ENCODE measurements around the gene CXCL16. TPM values are rescaled to one million over a fixed set of nuclear protein-coding genes. Genes with fewer than 3 reads are reported as not detected.

Gene CXCL16
- total RNA-seq (2014; rRNA removed; shearing (Covaris generic)): not detected in 2 replicates

DNA sequence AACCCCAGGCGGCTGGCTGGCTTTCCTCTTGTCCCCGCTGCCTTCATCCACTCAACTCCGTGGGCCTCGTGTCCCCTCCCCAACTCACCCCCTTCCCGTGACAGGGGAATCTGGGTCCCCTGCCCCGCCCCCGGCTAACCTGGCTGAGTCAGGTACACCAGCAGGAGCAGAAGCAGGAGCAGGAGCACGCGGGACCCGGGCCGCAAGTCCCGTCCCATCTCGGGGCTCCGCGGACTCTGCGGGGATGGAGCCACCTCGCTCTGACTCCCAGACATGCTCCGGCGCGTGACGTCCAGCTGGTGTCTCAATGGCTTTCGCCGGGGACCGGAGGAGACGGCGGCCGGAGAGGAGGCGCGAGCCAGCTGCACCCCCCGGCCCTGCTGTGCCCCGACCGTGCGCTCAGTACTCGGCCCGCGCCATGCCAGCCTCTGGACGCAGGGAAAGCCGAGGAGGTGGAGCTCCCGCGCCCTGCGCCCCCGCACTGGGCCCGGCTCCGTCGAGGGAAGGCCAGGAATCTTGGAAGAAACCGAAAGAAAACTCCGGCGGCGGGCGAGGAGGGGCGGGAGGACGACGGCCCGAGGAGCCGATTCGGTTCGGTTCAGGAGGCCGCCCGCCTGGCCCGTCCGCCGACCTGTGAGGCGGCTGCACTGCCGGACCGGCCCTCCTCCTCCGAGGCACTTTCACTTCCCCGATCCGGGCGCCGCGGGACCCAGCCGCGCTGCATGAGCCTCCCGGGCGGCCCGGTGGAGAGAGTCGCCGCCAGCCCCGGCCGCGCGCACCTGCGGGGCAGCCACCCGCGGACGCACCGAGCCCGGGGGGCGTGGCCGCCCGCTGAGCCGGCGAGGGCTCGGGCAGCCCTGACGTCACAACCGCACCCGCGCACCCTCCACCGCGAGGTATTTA, at the start of gene CXCL16, which contains the start of gene ZMYND15:
Gene CXCL16 (minus strand): TSS at position 807 of the 903 bp plus-strand sequence. CDS start 589 bp downstream, at position 218.
Gene ZMYND15 (plus strand): TSS at position 712 of the 903 bp plus-strand sequence. CDS start 716 bp downstream, outside the sequence.
- H3K9me3 ChIP-seq (replicated peaks): peaks cover 3% of the 10 kb centered on the region; the same call in 1 of the 2 replicates
- peaks cover 14% of the 10 kb centered on the region for H3K4me1 ChIP-seq (replicated peaks)
- 0 out of 2 replicates have a peak, but pooled peaks cover 3% of the 10 kb centered on the region for H3K36me3 ChIP-seq
- peak within 1 kb of the TSS; percentile 69 for H3K4me3 ChIP-seq
- no peak within 1 kb of the TSS for H3K27ac ChIP-seq
- DNase-seq (ENCODE audit: low read depth in 1 of 2, low spot score in 2 of 2): peak in 1 of 2 experiments; percentile 39
- H3K27me3 ChIP-seq (replicated peaks): peaks cover 29% of the 10 kb centered on the region

- peaks cover 12% of the 10 kb centered on the region for H3K4me1 ChIP-seq (replicated peaks)
- H3K4me3 ChIP-seq: peak within 1 kb of the TSS; percentile 59
- H3K27ac ChIP-seq: peak within 1 kb of the TSS; percentile 63
- H3K36me3 ChIP-seq: no peaks in the 10 kb centered on the region
- no peak for DNase-seq (ENCODE audit: low read depth in 1 of 2, low spot score in 2 of 2)
- H3K27me3 ChIP-seq (replicated peaks): no peaks in the 10 kb centered on the region
- no peaks in the 10 kb centered on the region; the same call in 1 of the 2 replicates for H3K9me3 ChIP-seq (replicated peaks)
Observed at GRCh38 chr17:4788807-4789700, 49.3 kb upstream of the CXCL16 start, which contains the start of gene GLTPD2. Gene GLTPD2, plus strand, starts transcription at chr17:4788964. Its CDS starts 48 bp downstream, at chr17:4789012.

DNA sequence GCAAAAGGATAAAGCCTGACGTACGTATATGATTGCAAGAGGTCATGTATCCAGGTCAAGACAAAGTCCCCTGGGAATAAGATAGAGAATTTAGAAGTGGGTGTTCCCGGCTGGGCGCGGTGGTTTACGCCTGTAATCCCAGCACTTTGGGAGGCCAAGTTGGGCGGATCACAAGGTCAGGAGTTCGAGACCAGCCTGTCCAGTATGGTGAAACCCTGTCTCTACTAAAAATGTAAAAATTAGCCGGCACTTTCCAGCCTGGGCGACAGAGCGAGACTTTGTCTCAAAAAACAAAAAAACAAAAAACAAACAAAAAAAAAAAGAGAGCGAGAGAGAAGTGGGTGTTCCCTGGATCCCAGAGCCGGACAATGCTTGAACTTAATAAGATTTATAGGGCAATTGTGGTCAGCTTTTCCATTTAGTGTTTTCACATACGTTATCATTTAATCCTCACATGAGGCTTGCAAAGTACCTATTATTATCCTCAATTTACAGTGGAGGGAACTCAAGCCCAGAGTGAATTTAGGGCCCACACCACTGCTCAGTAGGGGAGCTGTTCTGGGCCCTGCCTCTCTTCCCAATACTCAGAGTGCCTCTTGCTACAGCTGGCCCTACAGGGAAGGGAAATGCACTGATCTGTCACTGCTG, 48.6 kb upstream of the CXCL16 start:
- H3K36me3 ChIP-seq: no peaks in the 10 kb centered on the region
- H3K27ac ChIP-seq: no peak overlapping the region
- no peaks in the 10 kb centered on the region; the same call in 1 of the 2 replicates for H3K9me3 ChIP-seq (replicated peaks)
- H3K4me1 ChIP-seq (replicated peaks): peaks cover 12% of the 10 kb centered on the region
- no peak for DNase-seq (ENCODE audit: low read depth in 1 of 2, low spot score in 2 of 2)
- no peaks in the 10 kb centered on the region for H3K27me3 ChIP-seq (replicated peaks)
- no peak overlapping the region for H3K4me3 ChIP-seq

- H3K36me3 ChIP-seq: no peaks in the 10 kb centered on the region
- H3K4me3 ChIP-seq: no peak overlapping the region
- no peaks in the 10 kb centered on the region; the same call in 1 of the 2 replicates for H3K9me3 ChIP-seq (replicated peaks)
- no peak for DNase-seq (ENCODE audit: low read depth in 1 of 2, low spot score in 2 of 2)
- H3K4me1 ChIP-seq (replicated peaks): peaks cover 12% of the 10 kb centered on the region
- H3K27ac ChIP-seq: no peak overlapping the region
- H3K27me3 ChIP-seq (replicated peaks): no peaks in the 10 kb centered on the region
Observed at GRCh38 chr17:4786516-4786915, 46.8 kb upstream of the CXCL16 start.

DNA sequence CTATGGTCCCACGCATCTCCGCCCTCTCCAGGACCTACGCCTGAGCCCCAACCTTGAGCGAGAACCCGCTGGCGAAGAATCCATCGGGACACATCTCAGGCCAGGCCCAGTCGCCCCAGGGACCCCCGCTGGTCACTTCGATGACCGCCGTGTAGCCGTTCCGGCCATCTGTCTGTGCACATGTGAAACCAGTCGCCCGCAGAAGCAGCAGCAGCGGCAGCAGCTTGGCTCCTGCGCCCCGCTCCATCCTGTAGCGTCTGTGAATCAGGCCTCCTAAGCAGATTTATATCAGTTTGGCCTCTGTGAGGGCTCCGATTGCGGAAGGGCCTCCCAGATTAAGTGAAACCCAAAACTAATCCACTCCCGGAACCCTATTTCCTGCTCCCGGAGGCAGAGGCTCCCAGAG, 46.4 kb upstream of the CXCL16 start, which contains the start of gene VMO1:
Gene VMO1 (minus strand): TSS at position 259 of the 406 bp plus-strand sequence. CDS start 12 bp downstream, at position 247.
- Histone ChIP-seq H3K9me3 (replicated peaks) (no peaks in the 10 kb centered on the region; the same call in 1 of the 2 replicates), H3K4me1 (replicated peaks) (peaks cover 12% of the 10 kb centered on the region), H3K27ac (no peak within 1 kb of the TSS), H3K4me3 (no peak within 1 kb of the TSS), H3K27me3 (replicated peaks) (no peaks in the 10 kb centered on the region), H3K36me3 (no peaks in the 10 kb centered on the region)
- DNase-seq (ENCODE audit: low read depth in 1 of 2, low spot score in 2 of 2): no peak

GRCh38 chr17:4785311-4786105, 45.8 kb upstream of the CXCL16 start:
- Histone ChIP-seq H3K27me3 (replicated peaks) (no peaks in the 10 kb centered on the region), H3K9me3 (replicated peaks) (no peaks in the 10 kb centered on the region; the same call in 1 of the 2 replicates), H3K4me3 (no peak overlapping the region), H3K36me3 (no peaks in the 10 kb centered on the region), H3K4me1 (replicated peaks) (peaks cover 12% of the 10 kb centered on the region), H3K27ac (no peak overlapping the region)
- no peak for DNase-seq (ENCODE audit: low read depth in 1 of 2, low spot score in 2 of 2)

GRCh38 chr17:4782652-4783051, 42.9 kb upstream of the CXCL16 start:
- DNase-seq (ENCODE audit: low read depth in 1 of 2, low spot score in 2 of 2): no peak
- H3K27me3 ChIP-seq (replicated peaks): 0 out of 2 replicates have a peak, but pooled peaks cover 3% of the 10 kb centered on the region
- no peak overlapping the region for H3K4me3 ChIP-seq
- H3K27ac ChIP-seq: no peak overlapping the region
- no peaks in the 10 kb centered on the region for H3K9me3 ChIP-seq (replicated peaks)
- H3K36me3 ChIP-seq: no peaks in the 10 kb centered on the region
- 0 out of 2 replicates have a peak, but pooled peaks cover 4% of the 10 kb centered on the region for H3K4me1 ChIP-seq (replicated peaks)

GRCh38 chr17:4780325-4780955, 40.7 kb upstream of the CXCL16 start:
- Histone ChIP-seq H3K9me3 (replicated peaks) (no peaks in the 10 kb centered on the region), H3K27me3 (replicated peaks) (0 out of 2 replicates have a peak, but pooled peaks cover 3% of the 10 kb centered on the region)

DNA sequence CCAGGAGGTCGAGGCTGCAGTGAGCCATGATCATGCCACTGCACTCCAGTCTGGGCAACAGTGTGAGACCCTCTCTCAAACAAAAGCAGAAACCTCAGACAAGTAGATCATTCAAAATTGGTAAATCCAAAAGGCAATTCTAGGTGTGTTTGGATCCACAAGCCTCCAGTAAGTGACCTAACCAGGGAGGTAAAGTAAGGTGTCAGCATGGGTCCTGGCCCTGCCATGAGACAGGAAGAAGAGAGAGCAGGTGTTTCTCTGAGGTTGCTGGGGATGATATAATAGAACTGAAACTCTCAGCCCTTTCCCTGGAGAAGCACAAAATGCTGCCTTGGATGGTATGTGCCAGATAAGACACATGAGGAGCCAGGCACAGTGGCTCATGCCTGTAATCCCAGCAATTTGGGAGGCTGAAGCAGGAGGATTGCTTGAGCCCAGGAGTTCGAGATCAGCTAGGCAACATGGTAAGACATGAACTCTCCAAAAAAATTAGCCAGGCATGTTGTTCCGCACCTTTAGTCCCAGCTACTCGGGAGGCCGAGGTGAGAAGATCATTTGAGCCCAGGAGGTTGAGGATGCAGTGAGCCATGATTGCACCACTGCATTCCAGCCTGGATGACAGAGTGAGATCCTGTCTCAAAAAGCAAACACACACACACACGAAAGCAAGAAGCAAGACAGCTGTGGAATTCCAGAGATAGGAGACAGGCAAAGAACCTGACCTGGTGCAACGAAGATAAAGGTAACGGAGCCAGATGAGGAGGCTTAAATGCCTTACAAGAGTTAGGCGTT, 38.4 kb upstream of the CXCL16 start:
- Histone ChIP-seq H3K27me3 (replicated peaks) (0 out of 2 replicates have a peak, but pooled peaks cover 3% of the 10 kb centered on the region), H3K27ac (no peak overlapping the region), H3K36me3 (no peaks in the 10 kb centered on the region), H3K9me3 (replicated peaks) (no peaks in the 10 kb centered on the region), H3K4me3 (no peak overlapping the region), H3K4me1 (replicated peaks) (no peaks in the 10 kb centered on the region)
- no peak for DNase-seq (ENCODE audit: low read depth in 1 of 2, low spot score in 2 of 2)

More at GRCh38 chr17:4780325-4780955, 40.7 kb upstream of the CXCL16 start:
- no peaks in the 10 kb centered on the region for H3K36me3 ChIP-seq
- H3K27ac ChIP-seq: no peak overlapping the region
- no peaks in the 10 kb centered on the region for H3K4me1 ChIP-seq (replicated peaks)
- no peak overlapping the region for H3K4me3 ChIP-seq
- DNase-seq (ENCODE audit: low read depth in 1 of 2, low spot score in 2 of 2): no peak

- DNase-seq (ENCODE audit: low read depth in 1 of 2, low spot score in 2 of 2): no peak
- no peak overlapping the region for H3K27ac ChIP-seq
- H3K4me1 ChIP-seq (replicated peaks): no peaks in the 10 kb centered on the region
- no peaks in the 10 kb centered on the region for H3K27me3 ChIP-seq (replicated peaks)
- H3K9me3 ChIP-seq (replicated peaks): no peaks in the 10 kb centered on the region
- no peak overlapping the region for H3K4me3 ChIP-seq
- no peaks in the 10 kb centered on the region for H3K36me3 ChIP-seq
Observed at GRCh38 chr17:4772235-4772613, 32.5 kb upstream of the CXCL16 start.

GRCh38 chr17:4771519-4772234, 31.9 kb upstream of the CXCL16 start, which contains the start of gene TM4SF5:
Gene TM4SF5, plus strand, starts transcription at chr17:4771886. Its CDS starts 37 bp downstream, at chr17:4771923.
- no peaks in the 10 kb centered on the region for H3K36me3 ChIP-seq
- no peaks in the 10 kb centered on the region for H3K4me1 ChIP-seq (replicated peaks)
- DNase-seq (ENCODE audit: low read depth in 1 of 2, low spot score in 2 of 2): no peak

More at GRCh38 chr17:4771519-4772234, 31.9 kb upstream of the CXCL16 start, which contains the start of gene TM4SF5:
- H3K27ac ChIP-seq: no peak within 1 kb of the TSS
- no peak within 1 kb of the TSS for H3K4me3 ChIP-seq
- H3K27me3 ChIP-seq (replicated peaks): no peaks in the 10 kb centered on the region; the same call in 1 of the 2 replicates
- H3K9me3 ChIP-seq (replicated peaks): no peaks in the 10 kb centered on the region

Data from SJSA1 (cell line).